RPMI8226 (cell line): ENCODE results near the gene SLC25A25.

Experiments used
- DNase-seq: peaks from one replicate; pipeline ENCODE4 v3.0.0-alpha.2; 2015

The SLC25A25 gene

GRCh38 chr9:128149951-128150593 lies 82.0 kb downstream of the SLC25A25 start:
- no peak for DNase-seq

- DNase-seq: peak; percentile 78
Measured at GRCh38 chr9:128150594-128151308, 82.7 kb downstream of the SLC25A25 start.

- DNase-seq: no peak
Measured at GRCh38 chr9:128151309-128152132, 83.5 kb downstream of the SLC25A25 start.

- DNase-seq: no peak
Measured at GRCh38 chr9:128152133-128153059, 84.4 kb downstream of the SLC25A25 start.

GRCh38 chr9:128153060-128153946 lies 85.3 kb downstream of the SLC25A25 start:
- no peak for DNase-seq

GRCh38 chr9:128153947-128154695 lies 86.1 kb downstream of the SLC25A25 start:
- no peak for DNase-seq

- DNase-seq: no peak
Measured at GRCh38 chr9:128155736-128156500, 87.9 kb downstream of the SLC25A25 start.
